ENCODE results near the gene ZNF592.

Gene ZNF592

DNA sequence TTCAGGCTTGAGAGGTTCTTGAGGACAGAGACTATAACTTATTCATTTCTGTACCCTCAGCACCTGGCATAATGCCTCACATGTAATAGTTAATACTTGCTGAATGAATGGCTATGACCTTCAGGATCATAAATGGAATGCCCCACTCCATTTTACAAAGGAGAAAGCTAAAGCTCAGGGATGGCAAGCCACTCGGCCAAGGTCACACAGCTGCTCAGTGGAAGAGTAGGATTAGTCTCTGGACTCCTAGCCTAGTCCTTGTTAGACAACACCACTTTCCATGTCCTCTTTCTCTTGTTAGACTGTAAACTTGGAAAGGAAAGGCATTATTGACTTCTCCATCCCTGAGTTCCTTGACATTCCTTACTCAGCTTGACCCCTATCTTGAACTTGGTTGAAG is 65.5 kb downstream of the ZNF592 start:
- TF ChIP-seq, protein P1, sequence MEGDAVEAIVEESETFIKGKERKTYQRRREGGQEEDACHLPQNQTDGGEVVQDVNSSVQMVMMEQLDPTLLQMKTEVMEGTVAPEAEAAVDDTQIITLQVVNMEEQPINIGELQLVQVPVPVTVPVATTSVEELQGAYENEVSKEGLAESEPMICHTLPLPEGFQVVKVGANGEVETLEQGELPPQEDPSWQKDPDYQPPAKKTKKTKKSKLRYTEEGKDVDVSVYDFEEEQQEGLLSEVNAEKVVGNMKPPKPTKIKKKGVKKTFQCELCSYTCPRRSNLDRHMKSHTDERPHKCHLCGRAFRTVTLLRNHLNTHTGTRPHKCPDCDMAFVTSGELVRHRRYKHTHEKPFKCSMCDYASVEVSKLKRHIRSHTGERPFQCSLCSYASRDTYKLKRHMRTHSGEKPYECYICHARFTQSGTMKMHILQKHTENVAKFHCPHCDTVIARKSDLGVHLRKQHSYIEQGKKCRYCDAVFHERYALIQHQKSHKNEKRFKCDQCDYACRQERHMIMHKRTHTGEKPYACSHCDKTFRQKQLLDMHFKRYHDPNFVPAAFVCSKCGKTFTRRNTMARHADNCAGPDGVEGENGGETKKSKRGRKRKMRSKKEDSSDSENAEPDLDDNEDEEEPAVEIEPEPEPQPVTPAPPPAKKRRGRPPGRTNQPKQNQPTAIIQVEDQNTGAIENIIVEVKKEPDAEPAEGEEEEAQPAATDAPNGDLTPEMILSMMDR (IDR thresholded peaks at IDR 0.05; ENCODE audit: borderline replicate concordance, insufficient read depth, low read depth, low read length): no peak
- no peak overlapping the region for H3K4me3 ChIP-seq (ENCODE audit: low read depth, low read length)

DNA sequence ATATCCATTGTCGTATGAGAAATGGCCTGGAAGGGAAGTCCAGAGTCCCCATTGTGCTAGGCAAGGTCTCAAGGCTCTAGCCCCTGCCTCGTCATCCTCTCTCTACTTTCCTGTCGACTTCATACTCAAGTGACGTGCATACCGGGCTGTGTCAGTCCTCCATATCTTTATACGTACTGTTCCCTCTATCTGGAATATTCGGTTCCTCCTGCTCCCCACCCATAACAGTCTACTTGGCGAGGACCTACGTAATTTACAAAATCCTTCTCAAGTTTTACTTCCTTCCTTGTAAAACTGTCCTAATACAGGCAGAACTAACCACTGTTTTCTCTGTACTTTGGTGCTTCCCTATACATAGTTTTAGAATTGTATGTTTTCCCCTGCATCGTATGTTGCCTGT is 66.5 kb downstream of the ZNF592 start:
- TF ChIP-seq, protein P1 (IDR thresholded peaks at IDR 0.05; ENCODE audit: borderline replicate concordance, insufficient read depth, low read depth, low read length): no peak
- H3K4me3 ChIP-seq (ENCODE audit: low read depth, low read length): no peak overlapping the region

DNA sequence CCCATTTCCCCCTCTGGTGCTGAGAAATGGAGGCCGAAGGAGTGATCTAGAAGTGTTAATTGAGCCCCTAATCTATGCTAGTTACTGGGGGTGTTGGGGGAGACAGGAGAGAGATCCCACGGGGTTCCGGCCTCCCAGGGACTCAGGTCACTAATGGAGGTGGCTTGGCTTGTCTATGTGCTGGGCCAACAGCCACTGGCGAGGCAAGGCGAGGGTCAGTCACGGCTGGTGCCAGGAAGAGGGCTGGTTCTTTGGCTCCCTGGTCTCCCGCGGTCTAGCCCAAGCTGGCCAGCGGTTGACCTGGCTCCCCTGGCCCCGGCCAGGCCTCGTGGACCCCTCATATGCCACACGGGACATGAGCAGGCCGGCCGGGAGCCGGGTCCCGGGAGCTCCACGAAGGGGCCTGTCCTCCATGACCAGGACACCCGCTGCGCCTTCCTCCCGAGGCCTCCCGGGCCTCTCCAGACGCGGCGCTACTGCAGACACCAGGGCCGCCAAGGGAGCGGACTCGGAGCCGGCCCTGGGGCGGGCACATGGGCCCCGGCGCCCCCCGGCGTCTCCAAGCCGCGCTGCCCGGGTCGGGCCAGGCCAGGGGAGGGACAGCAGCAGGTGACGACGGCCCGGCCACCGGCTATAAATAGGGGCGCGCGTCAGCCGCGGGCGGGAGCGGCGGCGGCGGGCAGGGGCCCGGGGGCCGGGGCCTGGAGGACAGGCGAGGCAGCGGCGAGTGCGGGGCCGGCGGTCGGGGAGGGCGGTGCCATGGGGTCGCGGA is 68.5 kb downstream of the ZNF592 start, which contains the start of gene ALPK3:
Gene ALPK3, plus strand, starts transcription at position 663 of the 772 bp plus-strand sequence. Its CDS starts 97 bp downstream, at position 760.
- H3K4me3 ChIP-seq (ENCODE audit: low read depth, low read length): no peak within 1 kb of the TSS
- TF ChIP-seq, protein P1 (IDR thresholded peaks at IDR 0.05; ENCODE audit: borderline replicate concordance, insufficient read depth, low read depth, low read length): no peak

DNA sequence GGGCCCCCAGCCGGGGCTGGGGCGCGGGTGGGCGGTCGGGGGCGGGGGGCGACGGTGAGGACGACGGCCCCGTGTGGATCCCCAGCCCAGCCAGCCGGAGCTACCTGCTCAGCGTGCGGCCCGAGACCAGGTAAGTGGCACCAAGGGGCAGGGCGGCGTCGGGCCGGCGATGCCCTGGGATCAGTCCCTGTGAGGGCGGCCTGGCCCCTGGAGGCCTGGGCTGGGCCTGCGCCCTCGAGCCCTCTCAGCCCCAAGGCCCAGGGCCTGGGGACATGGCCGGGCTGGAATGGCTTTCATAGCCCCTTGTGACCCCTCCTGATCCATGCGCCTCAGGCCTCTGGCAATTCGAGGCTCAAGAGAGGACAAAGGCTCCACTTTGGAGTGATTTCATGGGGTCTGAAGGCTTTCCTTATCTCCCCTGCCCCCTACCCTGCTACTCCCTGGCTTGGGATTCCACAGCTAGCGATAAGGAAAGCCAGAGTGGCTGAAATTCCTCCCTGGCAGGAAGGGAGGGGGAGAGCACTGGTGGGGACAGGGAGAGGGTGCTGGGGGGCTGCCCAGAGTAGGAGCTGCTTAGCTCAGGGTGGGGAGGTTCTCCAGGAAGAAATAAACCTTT is 69.2 kb downstream of the ZNF592 start:
- TF ChIP-seq, protein P1 (IDR thresholded peaks at IDR 0.05; ENCODE audit: borderline replicate concordance, insufficient read depth, low read depth, low read length): no peak
- H3K4me3 ChIP-seq (ENCODE audit: low read depth, low read length): no peak overlapping the region

DNA sequence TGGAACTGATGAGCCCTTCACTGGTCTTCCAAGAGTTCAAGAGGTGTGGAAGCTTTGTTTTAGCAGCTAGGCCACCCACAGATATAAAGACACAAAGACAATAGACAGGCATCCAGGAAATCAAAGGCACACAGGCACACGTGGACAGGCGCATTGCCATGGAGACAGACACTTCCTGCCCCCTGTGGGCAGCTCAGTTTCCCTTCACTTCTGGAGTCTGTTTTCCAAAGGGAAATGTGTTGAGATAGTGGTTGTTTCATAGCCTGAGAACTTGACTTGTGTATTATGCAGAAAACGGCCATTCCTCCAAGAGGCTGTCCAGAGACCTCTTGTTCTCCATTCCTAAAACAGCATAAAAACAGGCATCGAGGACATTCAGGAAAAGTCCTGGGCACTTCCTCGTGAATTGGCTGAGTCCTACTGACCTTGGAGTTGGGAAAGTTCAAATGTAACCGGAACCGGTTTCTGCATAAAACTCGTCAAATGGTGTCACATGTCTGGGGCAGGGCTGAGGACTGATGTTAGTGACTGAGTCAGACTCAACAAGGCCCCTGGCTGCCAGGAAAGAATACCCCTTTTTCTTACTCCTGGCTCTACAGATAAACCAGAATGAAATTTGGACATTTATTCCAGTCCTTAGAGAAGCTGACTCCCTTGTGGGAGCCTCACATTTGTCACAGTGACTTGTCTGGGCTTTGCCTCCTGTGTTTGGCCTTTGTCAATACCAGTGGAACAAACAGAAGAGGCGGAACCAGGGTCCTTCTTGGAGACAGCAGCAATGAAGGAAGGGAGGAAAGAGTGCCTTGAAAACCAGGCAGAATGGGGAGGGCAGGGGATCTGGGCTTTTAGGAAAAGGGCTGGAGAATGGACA is 70.1 kb downstream of the ZNF592 start:
- no peak overlapping the region for H3K4me3 ChIP-seq (ENCODE audit: low read depth, low read length)
- TF ChIP-seq, protein P1 (IDR thresholded peaks at IDR 0.05; ENCODE audit: borderline replicate concordance, insufficient read depth, low read depth, low read length): no peak

DNA sequence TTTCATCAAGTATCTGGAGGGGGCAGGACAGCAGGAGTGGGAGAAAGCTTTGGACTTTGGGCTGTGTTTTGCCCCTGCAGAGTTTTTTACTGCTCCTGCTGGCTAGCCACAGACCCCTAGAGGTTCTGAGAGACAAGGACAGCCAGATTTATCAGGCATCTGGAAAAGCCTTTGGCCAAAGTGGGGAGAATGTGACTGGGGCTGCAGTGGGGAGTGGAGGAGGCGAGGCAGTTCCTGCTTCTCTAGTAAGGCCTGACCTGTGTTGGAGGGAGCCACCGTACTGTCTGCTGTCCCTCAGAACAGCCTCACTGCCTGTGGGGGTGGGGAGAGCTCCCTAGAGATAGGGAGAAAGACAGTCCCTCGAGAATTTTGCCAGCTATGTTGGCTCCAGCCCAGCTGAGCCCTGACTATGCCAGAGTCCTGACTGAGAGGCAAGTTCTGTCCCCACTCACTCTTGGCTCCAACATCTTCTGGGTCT is 70.9 kb downstream of the ZNF592 start:
- H3K4me3 ChIP-seq (ENCODE audit: low read depth, low read length): no peak overlapping the region
- TF ChIP-seq, protein P1 (IDR thresholded peaks at IDR 0.05; ENCODE audit: borderline replicate concordance, insufficient read depth, low read depth, low read length): no peak

Data from GM12875 (cell line).